Measurements from ENCODE around the gene PTPN5. TPM values are rescaled to one million over a fixed set of nuclear protein-coding genes. Genes with fewer than 3 reads are reported as not detected.

Gene PTPN5
- total and polyA plus RNA-seq, 4 donors = not detected

- no peak overlapping the region for H3K27ac ChIP-seq (ENCODE audit: low read depth in 1 of 2, low read length in 2 of 2)
- H3K4me3 ChIP-seq (ENCODE audit: low read depth in 1 of 3, low read length in 3 of 3) = no peak overlapping the region
- no peaks in the 10 kb centered on the region for H3K9me3 ChIP-seq (ENCODE audit: control insufficient read depth in 4 of 4, low read length in 3 of 4)
- TF ChIP-seq RXRA (IDR thresholded peaks at IDR 0.05) = no peak
- TF ChIP-seq ATF3 (IDR thresholded peaks at IDR 0.05) = no peak
- no peaks in the 10 kb centered on the region for H3K4me1 ChIP-seq (ENCODE audit: control insufficient read depth in 4 of 4, insufficient read depth in 4 of 4, low read length in 3 of 4)
- H3K9ac ChIP-seq (ENCODE audit: low read depth in 1 of 2, low read length in 2 of 2) = no peak overlapping the region
- WGBS = 87% methylated on average over 4 of the region's 4 CpGs
- H3K36me3 ChIP-seq (ENCODE audit: control insufficient read depth in 4 of 4, insufficient read depth in 3 of 4, low read depth in 1 of 4, low read length in 3 of 4) = no peaks in the 10 kb centered on the region
- H3K27me3 ChIP-seq (ENCODE audit: control insufficient read depth in 4 of 4, insufficient read depth in 4 of 4, low read length in 3 of 4) = peaks cover 0 to 4% (median 1%) of the 10 kb centered on the region in 4 donors
- DNase-seq (ENCODE audit: low spot score) = no peak
These were observed 6.2 kb downstream of the PTPN5 start for GRCh38 chr11:18785411-18785810.

DNA sequence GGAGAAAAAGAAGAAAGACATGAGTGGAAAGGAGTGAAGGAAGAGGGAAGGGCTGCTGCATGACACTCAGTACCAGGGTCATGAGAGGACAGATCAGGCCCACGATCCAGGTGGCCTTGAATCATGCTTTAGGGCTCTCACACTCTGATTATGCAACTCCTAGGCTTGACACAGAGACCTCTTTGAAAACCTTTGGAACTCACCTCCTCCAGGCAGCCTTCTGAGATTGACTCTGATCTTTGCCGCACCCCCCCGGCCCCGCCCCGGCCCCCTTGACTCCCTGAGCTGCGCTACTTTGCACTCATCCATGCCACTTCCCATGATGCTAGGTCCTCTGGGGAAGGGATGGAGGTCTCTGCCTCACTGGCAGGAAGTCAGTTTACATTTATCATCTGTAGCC lies 10.7 kb downstream of the PTPN5 start:
- WGBS = 74% methylated on average over 6 of the region's 6 CpGs
- Histone ChIP-seq H3K9ac (ENCODE audit: low read depth in 1 of 2, low read length in 2 of 2) (no peak overlapping the region), H3K9me3 (ENCODE audit: control insufficient read depth in 4 of 4, low read length in 3 of 4) (no peaks in the 10 kb centered on the region), H3K27me3 (ENCODE audit: control insufficient read depth in 4 of 4, insufficient read depth in 4 of 4, low read length in 3 of 4) (no peaks in the 10 kb centered on the region), H3K4me1 (ENCODE audit: control insufficient read depth in 4 of 4, insufficient read depth in 4 of 4, low read length in 3 of 4) (no peaks in the 10 kb centered on the region), H3K27ac (ENCODE audit: low read depth in 1 of 2, low read length in 2 of 2) (no peak overlapping the region), H3K36me3 (ENCODE audit: control insufficient read depth in 4 of 4, insufficient read depth in 3 of 4, low read depth in 1 of 4, low read length in 3 of 4) (no peaks in the 10 kb centered on the region), H3K4me3 (ENCODE audit: low read depth in 1 of 3, low read length in 3 of 3) (no peak overlapping the region)
- TF ChIP-seq, protein P1, sequence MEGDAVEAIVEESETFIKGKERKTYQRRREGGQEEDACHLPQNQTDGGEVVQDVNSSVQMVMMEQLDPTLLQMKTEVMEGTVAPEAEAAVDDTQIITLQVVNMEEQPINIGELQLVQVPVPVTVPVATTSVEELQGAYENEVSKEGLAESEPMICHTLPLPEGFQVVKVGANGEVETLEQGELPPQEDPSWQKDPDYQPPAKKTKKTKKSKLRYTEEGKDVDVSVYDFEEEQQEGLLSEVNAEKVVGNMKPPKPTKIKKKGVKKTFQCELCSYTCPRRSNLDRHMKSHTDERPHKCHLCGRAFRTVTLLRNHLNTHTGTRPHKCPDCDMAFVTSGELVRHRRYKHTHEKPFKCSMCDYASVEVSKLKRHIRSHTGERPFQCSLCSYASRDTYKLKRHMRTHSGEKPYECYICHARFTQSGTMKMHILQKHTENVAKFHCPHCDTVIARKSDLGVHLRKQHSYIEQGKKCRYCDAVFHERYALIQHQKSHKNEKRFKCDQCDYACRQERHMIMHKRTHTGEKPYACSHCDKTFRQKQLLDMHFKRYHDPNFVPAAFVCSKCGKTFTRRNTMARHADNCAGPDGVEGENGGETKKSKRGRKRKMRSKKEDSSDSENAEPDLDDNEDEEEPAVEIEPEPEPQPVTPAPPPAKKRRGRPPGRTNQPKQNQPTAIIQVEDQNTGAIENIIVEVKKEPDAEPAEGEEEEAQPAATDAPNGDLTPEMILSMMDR (IDR thresholded peaks at IDR 0.05; ENCODE audit: low read depth, low read length, missing input control) = no peak
- TF ChIP-seq TAF1 (conservative IDR thresholded peaks at IDR 0.05) (no peak), JUND (IDR thresholded peaks at IDR 0.05) (no peak), FOXA1 (IDR thresholded peaks at IDR 0.05) (no peak), EGR1 (IDR thresholded peaks at IDR 0.05; ENCODE audit: low read depth in 2 of 2) (no peak), HNF4A (conservative IDR thresholded peaks at IDR 0.05) (no peak), YY1 (IDR thresholded peaks at IDR 0.05) (no peak), ATF3 (IDR thresholded peaks at IDR 0.05) (no peak), HNF4G (IDR thresholded peaks at IDR 0.05) (no peak), FOXA2 (IDR thresholded peaks at IDR 0.05) (no peak), NR2F2 (IDR thresholded peaks at IDR 0.05) (no peak), RAD21 (IDR thresholded peaks at IDR 0.05) (no peak)
- TF ChIP-seq, protein P2, sequence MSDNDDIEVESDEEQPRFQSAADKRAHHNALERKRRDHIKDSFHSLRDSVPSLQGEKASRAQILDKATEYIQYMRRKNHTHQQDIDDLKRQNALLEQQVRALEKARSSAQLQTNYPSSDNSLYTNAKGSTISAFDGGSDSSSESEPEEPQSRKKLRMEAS (IDR thresholded peaks at IDR 0.05) = no peak
- no peak for DNase-seq (ENCODE audit: low spot score)

DNA sequence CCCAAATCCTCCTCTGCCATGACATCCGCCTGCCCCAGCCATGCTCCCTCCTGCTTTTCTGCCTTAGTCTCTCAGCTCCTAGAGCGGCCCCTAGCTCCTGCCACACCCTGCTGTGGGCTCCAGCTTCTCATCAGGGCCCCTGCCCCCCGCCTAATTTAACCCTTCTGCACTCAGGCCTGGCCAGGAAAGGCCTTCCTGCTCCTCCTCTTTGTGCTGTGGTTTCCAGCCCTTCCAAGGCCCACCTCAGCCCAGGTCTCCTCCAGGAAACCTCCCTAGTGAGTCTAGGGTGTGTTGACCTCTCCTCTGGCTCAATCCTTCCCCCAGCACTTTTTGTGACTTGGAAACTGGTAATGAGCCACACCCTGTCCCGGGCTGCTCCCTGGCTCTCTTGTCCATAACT lies 11.3 kb downstream of the PTPN5 start:
- no peak overlapping the region for H3K9ac ChIP-seq (ENCODE audit: low read depth in 1 of 2, low read length in 2 of 2)
- DNase-seq (ENCODE audit: low spot score) = no peak
- H3K4me3 ChIP-seq (ENCODE audit: low read depth in 1 of 3, low read length in 3 of 3) = no peak overlapping the region
- WGBS = 79% methylated on average over 4 of the region's 4 CpGs
- no peaks in the 10 kb centered on the region for H3K9me3 ChIP-seq (ENCODE audit: control insufficient read depth in 4 of 4, low read length in 3 of 4)
- H3K36me3 ChIP-seq (ENCODE audit: control insufficient read depth in 4 of 4, insufficient read depth in 3 of 4, low read depth in 1 of 4, low read length in 3 of 4) = no peaks in the 10 kb centered on the region
- no peaks in the 10 kb centered on the region for H3K4me1 ChIP-seq (ENCODE audit: control insufficient read depth in 4 of 4, insufficient read depth in 4 of 4, low read length in 3 of 4)
- H3K27me3 ChIP-seq (ENCODE audit: control insufficient read depth in 4 of 4, insufficient read depth in 4 of 4, low read length in 3 of 4) = no peaks in the 10 kb centered on the region
- no peak for TF ChIP-seq GABPA (IDR thresholded peaks at IDR 0.05 in 1 of 2, conservative IDR thresholded peaks at IDR 0.05 in 1 of 2)
- no peak for TF ChIP-seq FOXA2 (IDR thresholded peaks at IDR 0.05)
- TF ChIP-seq YY1 (IDR thresholded peaks at IDR 0.05) = no peak
- no peak for TF ChIP-seq TAF1 (conservative IDR thresholded peaks at IDR 0.05)
- no peak for TF ChIP-seq RAD21 (IDR thresholded peaks at IDR 0.05)
- no peak for TF ChIP-seq FOXA1 (IDR thresholded peaks at IDR 0.05)
- TF ChIP-seq SP1 (IDR thresholded peaks at IDR 0.05) = no peak
- TF ChIP-seq ATF3 (IDR thresholded peaks at IDR 0.05) = no peak
- TF ChIP-seq, protein P3, sequence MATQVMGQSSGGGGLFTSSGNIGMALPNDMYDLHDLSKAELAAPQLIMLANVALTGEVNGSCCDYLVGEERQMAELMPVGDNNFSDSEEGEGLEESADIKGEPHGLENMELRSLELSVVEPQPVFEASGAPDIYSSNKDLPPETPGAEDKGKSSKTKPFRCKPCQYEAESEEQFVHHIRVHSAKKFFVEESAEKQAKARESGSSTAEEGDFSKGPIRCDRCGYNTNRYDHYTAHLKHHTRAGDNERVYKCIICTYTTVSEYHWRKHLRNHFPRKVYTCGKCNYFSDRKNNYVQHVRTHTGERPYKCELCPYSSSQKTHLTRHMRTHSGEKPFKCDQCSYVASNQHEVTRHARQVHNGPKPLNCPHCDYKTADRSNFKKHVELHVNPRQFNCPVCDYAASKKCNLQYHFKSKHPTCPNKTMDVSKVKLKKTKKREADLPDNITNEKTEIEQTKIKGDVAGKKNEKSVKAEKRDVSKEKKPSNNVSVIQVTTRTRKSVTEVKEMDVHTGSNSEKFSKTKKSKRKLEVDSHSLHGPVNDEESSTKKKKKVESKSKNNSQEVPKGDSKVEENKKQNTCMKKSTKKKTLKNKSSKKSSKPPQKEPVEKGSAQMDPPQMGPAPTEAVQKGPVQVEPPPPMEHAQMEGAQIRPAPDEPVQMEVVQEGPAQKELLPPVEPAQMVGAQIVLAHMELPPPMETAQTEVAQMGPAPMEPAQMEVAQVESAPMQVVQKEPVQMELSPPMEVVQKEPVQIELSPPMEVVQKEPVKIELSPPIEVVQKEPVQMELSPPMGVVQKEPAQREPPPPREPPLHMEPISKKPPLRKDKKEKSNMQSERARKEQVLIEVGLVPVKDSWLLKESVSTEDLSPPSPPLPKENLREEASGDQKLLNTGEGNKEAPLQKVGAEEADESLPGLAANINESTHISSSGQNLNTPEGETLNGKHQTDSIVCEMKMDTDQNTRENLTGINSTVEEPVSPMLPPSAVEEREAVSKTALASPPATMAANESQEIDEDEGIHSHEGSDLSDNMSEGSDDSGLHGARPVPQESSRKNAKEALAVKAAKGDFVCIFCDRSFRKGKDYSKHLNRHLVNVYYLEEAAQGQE (IDR thresholded peaks at IDR 0.05) = no peak
- no peak overlapping the region for H3K27ac ChIP-seq (ENCODE audit: low read depth in 1 of 2, low read length in 2 of 2)
